Dermis microvascular lymphatic vessel endothelial cell (primary cell): Measurements from ENCODE around the gene SCN8A. TPM values are rescaled to one million over a fixed set of nuclear protein-coding genes. Genes with fewer than 3 reads are reported as not detected.

ENCODE experiments used
- DNase-seq, 2 donors: peaks; one replicate each; pipeline versions ENCODE4 v3.0.0 to v3.0.0-alpha.2; 2010; ENCODE audit warnings: low read depth in 2 of 2
- total RNA-seq: library from RNA; depleted of rRNA; stranded (reverse); fragments of >200 nt; gene quantifications from 2 replicates; pipeline ENCODE4 v1.2.1, GENCODE V29; 2014

The SCN8A gene
- total RNA-seq, 1 donor from 2014 or later = under 0.01 TPM

GRCh38 chr12:51832354-51833107, 241.5 kb downstream of the SCN8A start:
- DNase-seq = peak in 1 of 2 donors; percentile 19

DNA sequence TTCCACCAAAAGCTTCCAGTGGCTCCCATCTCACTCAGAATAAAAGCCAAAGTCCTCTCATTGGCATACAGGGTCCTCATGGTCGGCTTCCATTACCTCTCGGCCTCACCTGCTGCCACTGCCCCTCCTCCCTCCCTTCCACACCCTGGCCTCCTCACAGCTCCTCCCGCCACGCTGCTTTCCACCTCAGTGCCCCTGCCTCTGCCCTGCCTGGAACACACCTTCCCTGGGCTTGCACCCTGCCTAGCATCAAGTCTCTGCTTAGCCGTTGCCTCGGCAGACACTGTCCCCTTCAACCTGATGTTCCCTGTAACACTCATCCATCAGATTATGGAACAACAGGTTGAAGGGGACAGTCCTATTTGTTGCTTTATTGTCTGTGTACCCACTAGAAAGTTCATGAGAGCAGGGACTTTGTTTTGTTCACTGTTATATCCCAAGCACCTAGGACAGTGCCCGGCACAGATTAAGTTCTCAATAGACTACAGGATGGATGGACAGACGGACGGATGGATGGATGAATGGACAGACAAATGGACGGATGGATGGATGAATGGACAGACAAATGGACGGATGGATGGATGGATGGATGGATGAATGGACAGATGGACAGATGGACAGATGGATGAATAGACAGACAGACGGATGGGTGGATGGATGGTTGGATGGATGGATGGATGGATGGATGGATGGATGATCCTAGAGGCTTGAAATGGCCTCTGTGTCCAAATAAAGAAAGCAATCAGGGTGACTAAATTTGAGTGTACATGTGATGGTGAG, 242.6 kb downstream of the SCN8A start:
- no peak for DNase-seq

DNA sequence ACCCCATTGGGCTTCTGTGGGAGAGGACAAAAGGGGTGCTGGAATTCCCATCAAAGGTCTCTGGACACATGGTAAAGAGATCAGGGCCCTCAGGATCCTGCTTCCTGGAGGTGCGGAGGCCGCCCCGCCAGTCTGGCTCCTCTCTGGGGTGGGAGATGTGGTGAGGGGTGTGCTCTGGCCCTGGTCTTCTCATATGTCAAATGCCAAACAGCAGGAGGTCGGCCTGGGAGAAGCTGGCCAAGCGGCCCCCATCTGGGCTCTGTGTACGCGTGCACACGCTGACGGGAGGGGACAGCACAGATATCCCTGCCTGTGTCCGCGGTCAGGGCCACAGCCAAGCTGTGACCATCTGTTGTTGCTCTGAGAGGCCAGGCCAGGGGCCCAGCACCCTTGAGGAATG, 243.4 kb downstream of the SCN8A start:
- no peak for DNase-seq

DNA sequence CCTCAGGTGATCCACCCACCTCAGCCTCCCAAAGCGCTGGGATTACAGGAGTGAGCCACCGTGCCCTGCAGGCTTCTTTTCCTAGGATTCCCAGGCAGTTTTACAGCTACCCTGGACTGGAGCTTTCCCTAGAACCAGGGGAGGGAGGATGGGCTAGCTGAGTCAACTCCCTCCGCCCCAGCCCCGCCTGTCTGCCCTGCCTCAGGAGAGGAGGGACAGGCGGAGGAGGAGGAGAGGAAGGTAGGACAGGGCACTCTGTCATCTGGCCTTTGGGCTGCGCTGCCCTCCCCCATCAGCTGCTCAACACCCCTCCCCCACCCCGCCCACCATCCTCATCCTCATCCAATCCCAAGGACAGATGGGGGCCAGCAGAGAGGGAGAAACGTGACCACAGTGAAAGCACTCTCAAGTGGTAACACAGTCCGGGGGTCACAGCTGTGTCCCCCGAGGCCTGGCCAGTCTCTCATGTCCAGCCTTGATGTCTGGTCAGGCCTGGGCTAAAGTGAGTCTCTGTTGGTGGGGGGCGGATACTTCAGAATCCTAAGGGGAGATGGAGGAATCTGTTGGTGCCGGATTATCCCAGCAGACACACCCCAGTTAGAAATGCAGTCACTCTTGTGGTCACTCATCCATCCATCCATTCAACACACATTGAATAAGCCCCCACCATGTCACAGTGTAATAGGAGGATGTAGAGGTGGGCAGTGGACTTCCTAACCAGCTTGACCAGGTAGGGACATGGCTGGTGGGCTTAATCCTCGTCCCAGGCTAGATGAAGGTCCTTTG, 245.2 kb downstream of the SCN8A start:
- no peak for DNase-seq

DNA sequence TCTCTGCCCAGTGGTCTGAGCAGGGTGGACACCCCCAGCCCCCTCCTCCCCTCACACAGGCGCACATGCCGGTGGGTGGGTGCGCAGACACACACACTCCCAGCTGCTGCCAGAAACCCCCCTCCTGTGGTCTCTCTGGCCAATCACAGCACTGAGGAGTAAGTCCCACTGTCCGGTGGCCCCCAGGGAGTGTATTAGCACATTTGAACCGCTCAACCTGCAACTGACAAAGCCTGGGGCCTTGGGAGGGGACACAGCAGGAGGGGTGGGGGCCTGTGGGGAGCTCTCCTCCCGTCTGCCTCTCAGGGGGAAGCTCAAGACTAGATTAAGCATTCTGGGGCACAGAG, 245.8 kb downstream of the SCN8A start:
- no peak for DNase-seq

DNA sequence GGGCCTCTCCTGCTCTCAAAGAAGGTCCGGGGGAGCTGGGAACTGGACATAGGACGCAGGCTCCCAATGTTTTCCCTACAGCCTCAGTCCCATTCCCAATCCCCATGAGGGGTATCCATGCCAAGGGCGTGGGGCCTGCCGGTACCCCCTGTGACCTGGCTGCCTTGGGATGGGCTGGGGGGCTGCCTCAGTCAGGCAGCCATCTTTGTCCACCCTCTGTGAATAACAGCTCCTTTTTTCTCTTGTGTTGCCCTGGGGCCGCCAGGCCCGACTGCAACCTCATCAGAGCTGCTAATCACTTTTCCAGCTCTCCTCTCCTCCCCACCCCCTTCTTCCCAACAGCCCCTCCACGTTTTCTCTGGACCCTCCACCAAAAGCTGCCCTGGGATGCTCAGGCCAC, 246.3 kb downstream of the SCN8A start:
- no peak for DNase-seq

DNA sequence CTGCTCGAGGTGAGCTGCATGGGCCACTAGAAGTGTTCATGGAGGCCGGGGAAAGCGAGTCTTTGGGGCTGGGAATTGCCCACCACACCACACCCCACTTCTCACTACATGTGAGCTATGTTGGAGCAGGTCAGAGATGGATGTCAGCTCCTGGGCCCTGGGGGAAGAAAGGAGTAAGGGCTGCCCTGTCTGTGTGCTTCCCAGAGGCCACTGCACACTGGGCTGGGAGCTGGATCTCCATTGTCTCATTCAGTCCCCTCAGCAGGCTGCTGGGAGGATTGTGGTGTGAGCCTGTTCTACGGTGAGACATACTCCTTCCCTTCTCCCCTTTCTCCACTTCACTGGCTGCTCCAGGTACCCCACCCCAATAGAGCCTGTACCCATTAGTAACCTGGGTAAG, 247.0 kb downstream of the SCN8A start:
- no peak for DNase-seq

DNA sequence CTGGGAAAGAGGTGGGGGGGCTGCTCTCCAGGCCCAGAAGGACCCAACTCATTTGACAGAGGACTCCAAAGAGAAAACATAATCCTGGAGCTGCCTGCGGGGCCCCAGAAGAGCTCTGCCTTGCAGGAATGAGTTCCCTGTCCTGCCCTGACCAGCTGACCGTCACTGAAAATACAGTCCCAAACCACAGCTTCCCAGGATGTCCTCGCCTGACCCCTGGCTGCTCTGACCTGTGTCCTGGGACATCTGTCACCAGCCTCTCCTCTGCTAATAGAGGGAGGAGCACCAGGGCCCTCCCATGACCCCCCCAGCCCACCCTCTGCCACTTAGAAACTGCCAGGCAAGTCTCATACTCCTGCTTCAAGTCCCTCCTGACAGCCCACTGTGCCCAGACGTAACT, 247.7 kb downstream of the SCN8A start:
- no peak for DNase-seq

- DNase-seq = no peak
These were observed 248.4 kb downstream of the SCN8A start for GRCh38 chr12:51839310-51839947.

DNA sequence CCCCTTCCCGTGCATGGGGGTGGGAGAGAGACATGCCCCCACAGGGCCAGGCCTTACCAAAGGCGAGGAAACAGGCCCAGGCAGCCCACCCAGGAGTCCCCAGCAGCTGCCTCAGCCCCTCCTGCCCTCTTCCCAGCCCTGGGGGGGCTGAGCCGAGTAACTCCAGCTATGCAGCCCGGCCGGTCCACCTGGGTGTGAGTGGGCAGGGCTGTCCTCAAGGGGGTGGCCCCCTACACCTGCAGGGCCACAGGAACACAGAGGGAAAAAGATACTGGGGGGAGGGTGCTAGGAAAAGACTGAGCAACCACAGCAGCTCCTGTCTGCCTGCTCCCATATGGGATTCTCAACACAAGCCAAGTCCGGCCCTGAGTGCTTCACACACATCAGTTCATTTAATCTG, 249.9 kb downstream of the SCN8A start:
- no peak for DNase-seq

GRCh38 chr12:51841727-51842126, 250.7 kb downstream of the SCN8A start:
- no peak for DNase-seq

- DNase-seq = no peak
These were observed 253.8 kb downstream of the SCN8A start for GRCh38 chr12:51844854-51845253.

- no peak for DNase-seq
These were observed 254.4 kb downstream of the SCN8A start for GRCh38 chr12:51845482-51845881.

DNA sequence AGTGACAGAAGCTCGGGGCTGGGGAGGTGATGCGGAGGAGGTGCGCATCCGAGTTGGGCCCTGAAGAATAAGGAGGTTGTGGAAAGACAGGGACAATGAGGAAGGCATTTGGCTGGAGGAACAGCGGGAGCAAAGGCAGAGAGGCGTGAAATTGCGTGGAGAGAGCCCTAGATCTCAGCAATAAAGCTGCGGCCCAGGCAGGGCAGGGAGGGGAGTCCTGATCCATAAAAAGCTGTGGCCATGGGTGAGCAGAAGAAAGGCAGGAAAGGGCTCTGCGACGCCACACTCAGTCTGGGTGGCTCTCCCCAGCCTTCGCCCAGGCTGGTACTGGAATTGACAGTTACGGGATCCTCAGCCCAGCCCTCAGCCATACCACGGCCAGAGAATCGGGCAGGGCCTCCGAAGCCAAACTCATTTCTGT, 255.2 kb downstream of the SCN8A start:
- DNase-seq = no peak

DNA sequence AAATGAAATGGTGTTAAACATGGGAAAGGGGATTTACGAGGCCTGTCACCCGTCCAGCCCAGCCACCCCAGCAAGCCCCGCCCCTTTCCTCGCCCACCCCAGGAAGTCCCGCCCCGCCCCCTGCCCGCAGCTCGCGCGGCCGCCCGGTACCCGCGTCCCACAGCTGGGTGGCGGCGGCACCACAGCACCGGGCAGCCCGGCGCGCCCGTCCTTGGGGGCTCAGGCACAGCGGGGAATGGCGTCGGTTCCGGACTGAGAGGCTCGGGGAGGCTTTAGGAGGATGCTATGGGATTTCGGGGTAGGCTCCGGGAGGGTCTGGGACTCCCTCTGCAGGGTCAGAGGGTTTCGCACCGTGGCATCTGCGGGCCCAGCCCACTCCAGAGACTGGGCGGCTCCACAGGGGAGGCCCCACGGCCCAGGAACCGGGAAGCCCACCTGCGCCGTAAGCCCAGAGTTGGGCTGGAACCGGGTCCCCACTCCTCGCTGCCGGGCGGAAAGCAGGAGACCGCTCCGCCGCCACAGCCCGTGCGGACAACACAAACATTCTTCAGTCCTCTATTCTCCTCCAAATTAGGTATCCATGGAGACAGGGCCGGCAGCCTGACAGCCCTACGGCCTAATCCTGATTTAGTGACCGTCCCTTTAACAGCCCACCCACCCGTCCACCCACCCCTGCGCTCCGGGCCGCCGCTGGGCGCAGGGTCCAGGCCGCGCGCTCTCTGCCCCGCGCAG, 256.0 kb downstream of the SCN8A start:
- DNase-seq = peak; percentile 31 to 51

- peak in 1 of 2 donors; percentile 42 for DNase-seq
These were observed 256.8 kb downstream of the SCN8A start for GRCh38 chr12:51847643-51848325.

DNA sequence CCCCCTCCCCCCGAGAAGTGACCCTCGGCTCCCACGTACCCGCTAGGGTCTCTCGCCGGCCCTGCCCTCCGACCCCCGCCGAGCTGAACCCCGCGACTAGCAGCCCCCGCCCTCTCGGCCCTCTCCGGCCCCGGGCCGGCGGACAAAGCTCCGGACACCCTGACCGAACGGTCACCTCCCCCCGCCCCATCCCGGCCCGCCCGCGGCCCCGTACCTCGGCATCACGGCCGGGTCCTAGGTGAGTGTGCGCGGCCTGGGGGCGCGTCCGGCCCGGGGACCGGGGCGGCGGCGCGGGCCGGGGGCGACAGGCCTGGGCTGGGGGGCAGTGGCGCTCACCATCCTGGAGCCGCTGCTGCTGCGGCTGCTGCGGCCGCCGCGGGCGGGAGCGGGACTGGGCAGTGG, 257.3 kb downstream of the SCN8A start, which contains the start of gene FIGNL2:
TSS of gene FIGNL2 (minus strand) at position 393 of the 402 bp plus-strand sequence. CDS start 26,305 bp downstream, outside the sequence.
- DNase-seq = no peak

GRCh38 chr12:51848841-51849735, 258.1 kb downstream of the SCN8A start:
- no peak for DNase-seq
